ENCODE data around the gene CDRT15. TPM values are rescaled to one million over a fixed set of nuclear protein-coding genes. Genes with fewer than 3 reads are reported as not detected.

Gene CDRT15
- total RNA-seq, 2 experiments from 2014 or later: not detected

GRCh38 chr17:14205992-14206461, 30.6 kb downstream of the CDRT15 start:
- peak; percentile 40 for ATAC-seq
- CTCF ChIA-PET: interaction anchor here (1.0 kb wide), 1 partner anchor 96 kb away, joined by 4 read pairs; no protein-coding TSS in a partner anchor
- Mint-ChIP-seq H3K4me1 (ENCODE audit: low read depth) (peaks cover 62% of the 10 kb centered on the region), H3K36me3 (ENCODE audit: low read depth) (peaks cover 55% of the 10 kb centered on the region), H3K27me3 (ENCODE audit: low read depth) (no peaks in the 10 kb centered on the region), H3K4me3 (no peak overlapping the region), H3K9me3 (ENCODE audit: insufficient read depth) (no peaks in the 10 kb centered on the region), H3K27ac (peak overlapping the region; percentile 73)
- DNase-seq: peak; percentile 52
- POLR2A ChIA-PET: interaction anchor here (0.7 to 2.7 kb wide), 2 partner anchors 9 to 96 kb away, joined by 3 to 16 read pairs; partner anchors contain the start of gene HS3ST3B1

- no peak for DNase-seq
- H3K36me3 Mint-ChIP-seq (ENCODE audit: low read depth): peaks cover 49% of the 10 kb centered on the region
- peak overlapping the region; percentile 73 for H3K27ac Mint-ChIP-seq
- ATAC-seq: no peak
- no peak overlapping the region for H3K4me3 Mint-ChIP-seq
- CTCF ChIA-PET: interaction anchor here (1.0 kb wide), 1 partner anchor 96 kb away, joined by 4 read pairs; no protein-coding TSS in a partner anchor
- H3K4me1 Mint-ChIP-seq (ENCODE audit: low read depth): peaks cover 69% of the 10 kb centered on the region
- POLR2A ChIA-PET: interaction anchor here (2.7 kb wide), 1 partner anchor 96 kb away, joined by 16 read pairs; the partner anchor contains the start of gene HS3ST3B1
- no peaks in the 10 kb centered on the region for H3K27me3 Mint-ChIP-seq (ENCODE audit: low read depth)
- no peaks in the 10 kb centered on the region for H3K9me3 Mint-ChIP-seq (ENCODE audit: insufficient read depth)
These were observed 31.3 kb downstream of the CDRT15 start for GRCh38 chr17:14205380-14205779.

GRCh38 chr17:14204546-14204945, 32.1 kb downstream of the CDRT15 start:
- ChIA-PET CTCF (no interaction called here), POLR2A (no interaction called here)
- ATAC-seq: no peak
- peaks cover 45% of the 10 kb centered on the region for H3K36me3 Mint-ChIP-seq (ENCODE audit: low read depth)
- no peak overlapping the region for H3K4me3 Mint-ChIP-seq
- H3K27me3 Mint-ChIP-seq (ENCODE audit: low read depth): no peaks in the 10 kb centered on the region
- DNase-seq: no peak
- peak overlapping the region; percentile 80 for H3K27ac Mint-ChIP-seq
- H3K4me1 Mint-ChIP-seq (ENCODE audit: low read depth): peaks cover 77% of the 10 kb centered on the region
- H3K9me3 Mint-ChIP-seq (ENCODE audit: insufficient read depth): no peaks in the 10 kb centered on the region

- no peak for DNase-seq
- Mint-ChIP-seq H3K4me1 (ENCODE audit: low read depth) (peaks cover 82% of the 10 kb centered on the region), H3K27ac (peak overlapping the region; percentile 80), H3K36me3 (ENCODE audit: low read depth) (peaks cover 43% of the 10 kb centered on the region), H3K27me3 (ENCODE audit: low read depth) (no peaks in the 10 kb centered on the region), H3K9me3 (ENCODE audit: insufficient read depth) (no peaks in the 10 kb centered on the region), H3K4me3 (no peak overlapping the region)
- CTCF ChIA-PET: interaction anchor here (0.6 to 1.6 kb wide), 17 partner anchors 8 to 610 kb away, joined by 3 to 15 read pairs (median 4); partner anchors contain the start of genes COX10 and HS3ST3B1
- no peak for ATAC-seq
- POLR2A ChIA-PET: interaction anchor here (1.0 to 1.2 kb wide), 2 partner anchors 97 to 98 kb away, joined by 3 to 7 read pairs; partner anchors contain the start of gene HS3ST3B1
These were observed 32.6 kb downstream of the CDRT15 start for GRCh38 chr17:14204084-14204483.

GRCh38 chr17:14203388-14203787, 33.3 kb downstream of the CDRT15 start:
- POLR2A ChIA-PET: interaction anchor here (1.0 to 1.2 kb wide), 2 partner anchors 97 to 99 kb away, joined by 3 to 7 read pairs; partner anchors contain the start of gene HS3ST3B1
- Mint-ChIP-seq H3K36me3 (ENCODE audit: low read depth) (peaks cover 48% of the 10 kb centered on the region), H3K27ac (peak overlapping the region; percentile 80), H3K27me3 (ENCODE audit: low read depth) (no peaks in the 10 kb centered on the region), H3K9me3 (ENCODE audit: insufficient read depth) (no peaks in the 10 kb centered on the region), H3K4me3 (no peak overlapping the region), H3K4me1 (ENCODE audit: low read depth) (peaks cover 89% of the 10 kb centered on the region)
- DNase-seq: peak; percentile 49
- no peak for ATAC-seq
- CTCF ChIA-PET: interaction anchor here (0.6 to 1.6 kb wide), 18 partner anchors 8 to 609 kb away, joined by 3 to 15 read pairs (median 4); partner anchors contain the start of genes COX10 and HS3ST3B1

GRCh38 chr17:14202388-14203166, 34.1 kb downstream of the CDRT15 start:
- peaks cover 48% of the 10 kb centered on the region for H3K36me3 Mint-ChIP-seq (ENCODE audit: low read depth)

GRCh38 chr17:14201988-14202380, 34.7 kb downstream of the CDRT15 start:
- Mint-ChIP-seq H3K36me3 (ENCODE audit: low read depth) (peaks cover 42% of the 10 kb centered on the region), H3K27me3 (ENCODE audit: low read depth) (no peaks in the 10 kb centered on the region), H3K4me3 (peak overlapping the region; percentile 56), H3K4me1 (ENCODE audit: low read depth) (peaks cover 94% of the 10 kb centered on the region), H3K27ac (peak overlapping the region; percentile 92), H3K9me3 (ENCODE audit: insufficient read depth) (no peaks in the 10 kb centered on the region)
- no peak for DNase-seq
- ChIA-PET POLR2A (interaction anchor here (6.5 kb wide), 1 partner anchor 99 kb away, joined by 64 read pairs; the partner anchor contains the start of gene HS3ST3B1), CTCF (interaction anchor here (0.8 to 3.8 kb wide), 2 partner anchors 96 to 100 kb away, joined by 3 to 26 read pairs; partner anchors contain the start of gene HS3ST3B1)
- ATAC-seq: no peak

More at GRCh38 chr17:14202388-14203166, 34.1 kb downstream of the CDRT15 start:
- peaks cover 93% of the 10 kb centered on the region for H3K4me1 Mint-ChIP-seq (ENCODE audit: low read depth)
- ChIA-PET POLR2A (interaction anchor here (1.0 to 1.2 kb wide), 2 partner anchors 98 to 100 kb away, joined by 3 to 7 read pairs; partner anchors contain the start of gene HS3ST3B1), CTCF (interaction anchor here (1.0 to 1.6 kb wide), 10 partner anchors 9 to 608 kb away, joined by 3 to 15 read pairs (median 5); partner anchors contain the start of genes COX10 and HS3ST3B1)
- no peak for ATAC-seq
- DNase-seq: no peak
- no peaks in the 10 kb centered on the region for H3K27me3 Mint-ChIP-seq (ENCODE audit: low read depth)
- H3K27ac Mint-ChIP-seq: peak overlapping the region; percentile 92
- H3K4me3 Mint-ChIP-seq: peak overlapping the region; percentile 56
- H3K9me3 Mint-ChIP-seq (ENCODE audit: insufficient read depth): no peaks in the 10 kb centered on the region

- H3K4me3 Mint-ChIP-seq: peak overlapping the region; percentile 56
- H3K27ac Mint-ChIP-seq: peak overlapping the region; percentile 92
- DNase-seq: peak; percentile 78
- H3K27me3 Mint-ChIP-seq (ENCODE audit: low read depth): no peaks in the 10 kb centered on the region
- CTCF ChIA-PET: interaction anchor here (0.7 to 3.8 kb wide), 4 partner anchors 10 to 101 kb away, joined by 3 to 26 read pairs (median 6); partner anchors contain the start of gene HS3ST3B1
- H3K9me3 Mint-ChIP-seq (ENCODE audit: insufficient read depth): no peaks in the 10 kb centered on the region
- ATAC-seq: peak; percentile 70
- peaks cover 46% of the 10 kb centered on the region for H3K36me3 Mint-ChIP-seq (ENCODE audit: low read depth)
- H3K4me1 Mint-ChIP-seq (ENCODE audit: low read depth): peaks cover 98% of the 10 kb centered on the region
- POLR2A ChIA-PET: interaction anchor here (6.5 kb wide), 1 partner anchor 100 kb away, joined by 64 read pairs; the partner anchor contains the start of gene HS3ST3B1
These were observed 35.4 kb downstream of the CDRT15 start for GRCh38 chr17:14201021-14201987.

GRCh38 chr17:14200354-14200753, 36.3 kb downstream of the CDRT15 start:
- peaks cover 52% of the 10 kb centered on the region for H3K36me3 Mint-ChIP-seq (ENCODE audit: low read depth)
- DNase-seq: no peak
- ChIA-PET POLR2A (interaction anchor here (6.5 kb wide), 1 partner anchor 101 kb away, joined by 64 read pairs; the partner anchor contains the start of gene HS3ST3B1), CTCF (interaction anchor here (0.9 to 3.8 kb wide), 5 partner anchors 11 to 122 kb away, joined by 4 to 26 read pairs (median 5); partner anchors contain the start of gene HS3ST3B1)
- peaks cover 98% of the 10 kb centered on the region for H3K4me1 Mint-ChIP-seq (ENCODE audit: low read depth)
- ATAC-seq: no peak
- H3K4me3 Mint-ChIP-seq: peak overlapping the region; percentile 56
- H3K27me3 Mint-ChIP-seq (ENCODE audit: low read depth): no peaks in the 10 kb centered on the region
- H3K9me3 Mint-ChIP-seq (ENCODE audit: insufficient read depth): no peaks in the 10 kb centered on the region
- H3K27ac Mint-ChIP-seq: peak overlapping the region; percentile 92

GRCh38 chr17:14199601-14200000, 37.1 kb downstream of the CDRT15 start:
- Mint-ChIP-seq H3K9me3 (ENCODE audit: insufficient read depth) (no peaks in the 10 kb centered on the region), H3K4me3 (peak overlapping the region; percentile 57), H3K27ac (peak overlapping the region; percentile 92), H3K27me3 (ENCODE audit: low read depth) (no peaks in the 10 kb centered on the region), H3K36me3 (ENCODE audit: low read depth) (peaks cover 54% of the 10 kb centered on the region), H3K4me1 (ENCODE audit: low read depth) (peaks cover 99% of the 10 kb centered on the region)
- ChIA-PET POLR2A (interaction anchor here (6.5 kb wide), 1 partner anchor 101 kb away, joined by 64 read pairs; the partner anchor contains the start of gene HS3ST3B1), CTCF (interaction anchor here (0.9 to 3.8 kb wide), 6 partner anchors 12 to 122 kb away, joined by 4 to 26 read pairs (median 4); partner anchors contain the start of gene HS3ST3B1)
- ATAC-seq: no peak
- DNase-seq: no peak
